Measurements from ENCODE around the gene NSF.

DNA sequence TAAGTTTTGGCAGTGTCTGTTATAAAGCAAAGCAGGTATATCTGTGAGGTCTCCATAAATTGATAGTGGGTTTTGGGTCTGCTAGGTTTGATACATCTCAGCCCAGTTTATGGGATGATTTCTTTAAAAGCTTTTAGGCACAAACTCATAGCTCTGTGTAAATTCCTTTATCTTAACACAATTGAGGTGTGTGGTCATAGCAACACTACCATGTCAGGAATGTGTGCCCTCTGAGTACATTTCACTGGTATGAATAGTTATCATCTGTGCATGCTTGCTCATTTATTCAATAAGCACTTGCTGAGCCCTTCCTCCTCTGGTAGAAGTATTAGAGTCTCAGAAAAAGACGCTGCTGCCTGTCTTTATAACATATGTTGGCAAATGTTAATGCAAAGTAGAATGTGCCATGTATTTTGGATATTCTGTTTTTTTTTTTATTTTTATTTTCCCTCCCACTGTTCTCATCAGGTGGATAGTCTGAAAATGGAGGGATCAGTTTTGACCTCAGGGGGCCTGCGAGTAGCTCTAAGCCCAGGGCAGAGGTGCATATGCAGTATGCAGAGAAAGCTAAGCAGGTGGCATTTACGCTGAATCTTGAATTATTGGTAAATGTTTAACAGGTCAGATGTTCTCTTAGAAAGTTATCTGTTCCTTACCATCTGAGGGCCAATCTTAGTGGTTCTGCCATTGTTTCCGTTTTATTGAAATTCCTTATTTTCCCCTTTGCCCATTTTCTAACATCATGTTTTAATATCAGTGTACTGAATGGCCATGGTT, 137.3 kb downstream of the NSF start:
- TF ChIP-seq CTCF (IDR thresholded peaks at IDR 0.05; ENCODE audit: low read depth, low read length), result no peak
- TF ChIP-seq EZH2phosphoT487 (IDR thresholded peaks at IDR 0.05; ENCODE audit: low read depth), result no peak

Measured in OCI-LY3 (cell line).